NCI-H226 (cell line): ENCODE results near the gene STX8.

Source experiments
- DNase-seq: peaks from one replicate; pipeline ENCODE4 v3.0.0-alpha.2; 2015

STX8 gene

DNA sequence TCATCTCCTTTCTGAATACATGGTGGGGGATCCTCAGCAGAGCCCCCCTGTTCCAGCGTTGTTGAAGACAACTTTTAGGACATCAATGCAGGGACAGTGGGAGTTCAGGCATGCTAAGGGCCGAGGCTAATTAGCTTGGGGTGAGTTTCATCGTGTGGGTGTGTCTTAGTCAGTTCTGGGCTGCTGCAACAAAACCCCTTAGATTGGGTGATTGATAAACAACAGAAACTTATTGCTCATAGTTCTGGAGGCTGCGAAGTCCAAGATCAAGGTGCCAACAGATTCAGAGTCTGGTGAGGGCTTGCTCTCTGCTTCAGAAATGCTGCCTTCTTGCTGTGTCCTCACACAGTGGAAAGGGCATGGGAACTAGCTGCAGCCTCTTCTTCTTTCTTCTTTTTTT is 340.3 kb downstream of the STX8 start:
- DNase-seq, result no peak

DNA sequence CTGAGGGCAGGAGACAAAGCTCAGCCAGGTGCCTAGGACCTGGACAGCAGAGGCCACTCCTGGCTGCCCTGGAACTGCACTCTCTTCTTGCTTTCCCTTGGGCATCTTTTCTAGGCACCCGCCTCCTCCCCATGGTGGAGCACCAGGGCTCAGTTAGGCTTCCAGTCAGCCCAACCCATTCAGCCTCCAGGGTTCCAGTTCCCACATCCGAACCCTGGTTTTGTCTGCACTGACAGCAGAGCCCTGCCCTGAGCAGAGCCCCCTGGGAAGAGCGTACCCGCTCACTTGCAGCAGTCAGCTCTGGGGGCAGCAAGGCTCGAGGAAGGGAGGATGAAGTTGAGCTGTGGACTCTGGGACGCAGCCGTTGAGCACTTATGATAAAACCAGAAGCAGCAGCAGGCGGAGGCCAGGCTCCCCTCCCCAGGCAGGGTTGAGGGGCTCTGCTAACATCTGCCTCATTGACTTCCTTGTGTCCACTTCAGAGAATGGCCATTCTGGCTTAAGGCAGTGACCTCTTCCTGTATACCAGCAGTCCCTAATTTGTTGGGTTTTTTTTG is 341.2 kb downstream of the STX8 start:
- DNase-seq, result no peak

DNA sequence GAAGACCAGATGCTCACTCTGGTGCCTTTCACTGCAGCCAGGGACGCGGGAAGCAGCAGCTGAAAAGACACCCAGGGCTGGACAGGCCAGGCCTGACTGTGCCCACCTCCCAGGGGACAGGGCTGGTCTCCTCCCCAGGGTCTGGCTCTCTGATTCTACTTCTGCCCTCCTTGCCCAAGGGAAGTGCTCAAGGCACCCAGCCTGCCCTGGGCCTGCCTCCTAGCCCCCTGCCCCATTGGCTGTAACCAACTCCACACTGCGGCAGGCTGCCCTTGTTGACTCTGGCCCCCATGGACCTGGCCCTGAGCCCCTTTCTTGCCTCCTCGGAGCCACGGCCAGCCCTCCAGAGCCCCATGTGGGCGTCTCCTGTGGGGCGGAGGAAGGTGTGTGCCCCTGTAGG is 341.9 kb downstream of the STX8 start:
- DNase-seq, result no peak

DNA sequence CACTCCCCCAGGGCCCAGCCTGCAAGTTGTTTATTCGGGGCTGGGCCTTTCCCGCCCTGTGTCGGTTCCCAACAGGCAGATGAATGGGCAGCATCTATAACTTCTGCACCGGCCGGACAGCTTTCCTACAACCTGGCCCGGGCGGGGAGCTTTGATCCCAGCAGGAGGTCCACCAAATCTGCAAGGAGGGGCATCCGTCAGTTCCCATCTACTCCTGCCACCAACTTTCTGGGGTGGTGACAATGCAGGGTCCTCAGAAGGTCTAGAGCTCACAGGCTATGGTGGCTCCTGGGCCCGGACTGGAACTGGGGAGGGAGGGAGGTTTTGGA is 342.4 kb downstream of the STX8 start:
- DNase-seq, result no peak

DNA sequence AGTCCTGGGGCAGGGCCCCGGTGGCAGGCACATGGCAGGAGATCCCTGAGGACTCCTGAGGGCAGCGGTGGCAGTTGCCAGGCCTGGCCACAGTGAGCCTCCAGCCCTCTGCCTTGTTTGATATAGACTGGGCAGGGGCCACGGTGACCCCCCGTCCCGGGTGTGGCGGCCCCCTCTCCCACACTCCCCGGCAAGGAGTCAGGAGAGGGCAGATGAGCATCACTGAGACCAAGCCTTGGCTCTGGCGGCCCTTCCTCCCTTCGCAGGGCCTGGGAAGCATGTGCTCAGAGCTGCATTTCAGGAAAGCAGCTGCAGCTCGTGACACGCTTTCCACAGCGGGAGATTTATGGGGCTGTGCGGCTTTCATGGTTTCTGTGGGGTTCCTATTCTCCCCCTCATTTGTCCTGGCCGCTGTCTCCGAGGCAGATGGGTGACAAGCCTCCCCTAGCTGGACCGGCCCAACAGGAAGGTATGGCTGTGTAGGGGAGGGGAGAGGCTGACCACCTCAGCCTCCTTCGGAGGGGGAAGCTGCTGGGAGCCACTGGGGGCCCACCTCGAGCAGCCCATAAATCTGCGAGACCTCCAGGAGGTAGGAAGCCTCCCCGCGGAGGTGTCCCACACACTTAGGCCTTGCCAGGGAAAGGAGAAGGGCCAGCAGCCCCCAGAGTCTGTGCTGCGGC is 342.9 kb downstream of the STX8 start:
- no peak for DNase-seq

DNA sequence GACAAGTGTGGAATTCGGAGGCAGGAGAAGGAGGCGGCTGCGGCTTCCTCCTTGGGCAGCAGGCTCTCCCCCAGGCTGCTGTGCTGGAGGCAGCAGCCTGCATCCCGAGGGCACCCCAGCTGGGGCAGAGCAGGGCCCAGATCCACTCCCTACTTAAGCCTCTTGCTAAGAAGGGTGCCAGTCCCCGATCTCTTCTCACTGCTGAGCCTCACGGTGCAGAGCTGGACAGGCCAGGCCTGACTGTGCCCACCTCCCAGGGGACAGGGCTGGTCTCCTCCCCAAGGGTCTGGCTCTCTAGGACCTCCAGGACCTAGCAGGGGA is 343.5 kb downstream of the STX8 start:
- no peak for DNase-seq

DNA sequence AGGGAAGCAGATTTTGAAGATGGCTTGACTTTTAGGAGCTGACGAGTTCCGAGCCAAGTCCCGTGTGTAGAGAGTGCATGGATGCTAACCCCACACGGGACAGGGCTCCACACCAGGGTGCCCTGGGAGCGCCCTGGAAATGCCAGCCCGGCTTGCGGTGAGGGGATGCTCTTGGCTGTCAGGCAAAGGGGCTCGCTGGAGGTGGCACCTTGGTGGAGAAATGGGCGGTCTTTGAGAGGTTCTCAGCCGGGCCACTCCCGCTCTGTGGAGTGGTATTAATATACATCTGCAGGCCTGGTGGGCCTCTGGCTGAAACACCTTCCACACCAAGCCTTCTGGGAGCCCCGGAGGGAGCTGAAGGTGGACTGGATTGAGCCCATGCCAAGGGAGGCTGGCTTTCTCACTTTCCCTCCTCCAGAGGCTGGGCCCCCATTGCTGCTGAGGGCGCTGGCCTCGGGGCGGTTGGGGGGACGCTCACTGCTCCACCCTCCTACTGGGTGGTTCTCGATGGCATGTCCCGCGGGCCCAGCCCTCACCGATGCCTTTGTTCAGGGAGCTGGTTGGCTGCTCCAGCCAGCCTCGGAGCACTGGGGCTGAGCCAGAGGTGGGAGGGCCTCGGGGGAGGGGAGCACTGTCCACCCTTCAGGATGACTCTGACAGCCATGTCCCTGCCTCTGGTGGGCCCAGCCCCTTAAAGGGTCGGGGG is 344.0 kb downstream of the STX8 start:
- no peak for DNase-seq

DNA sequence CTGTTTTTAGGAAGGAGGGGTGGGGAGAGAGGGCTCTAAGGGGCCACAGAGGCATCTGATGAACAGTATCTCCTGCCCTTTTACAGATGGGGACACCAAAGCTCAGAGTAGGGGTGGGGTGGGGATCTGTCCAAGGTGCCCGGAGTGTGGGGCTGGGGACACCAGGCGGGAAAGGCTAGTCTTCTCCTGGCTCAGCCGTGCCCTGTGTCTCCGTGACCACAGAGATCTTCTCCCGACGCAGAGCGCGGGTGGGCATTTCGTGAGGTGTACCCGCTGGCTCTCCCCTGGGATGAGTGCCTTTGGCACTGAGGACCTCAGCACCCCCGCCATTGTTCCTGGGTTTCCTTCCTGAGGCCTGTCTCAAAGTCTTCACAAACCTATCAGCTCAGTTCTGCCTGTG is 344.8 kb downstream of the STX8 start:
- no peak for DNase-seq

DNA sequence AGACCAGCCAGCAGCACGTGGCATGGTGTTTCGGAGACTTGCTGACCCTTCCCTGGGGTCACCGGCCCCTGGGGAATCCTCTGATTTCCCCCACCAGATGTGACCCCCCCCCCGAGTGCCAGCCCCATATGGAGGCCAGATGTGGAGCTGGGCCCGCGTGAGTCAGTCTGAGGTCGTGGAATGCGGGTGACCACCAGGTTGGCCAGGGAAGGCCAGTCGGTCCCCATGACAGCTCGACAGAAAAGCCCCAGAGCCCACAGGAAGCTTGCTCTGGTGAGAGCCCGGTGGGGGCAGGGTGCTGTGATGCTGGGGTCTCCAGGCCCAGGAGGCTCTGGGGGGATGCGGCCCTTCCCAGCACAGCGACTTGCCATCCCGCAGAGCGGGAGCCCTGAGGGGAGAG is 345.3 kb downstream of the STX8 start:
- DNase-seq, result no peak

DNA sequence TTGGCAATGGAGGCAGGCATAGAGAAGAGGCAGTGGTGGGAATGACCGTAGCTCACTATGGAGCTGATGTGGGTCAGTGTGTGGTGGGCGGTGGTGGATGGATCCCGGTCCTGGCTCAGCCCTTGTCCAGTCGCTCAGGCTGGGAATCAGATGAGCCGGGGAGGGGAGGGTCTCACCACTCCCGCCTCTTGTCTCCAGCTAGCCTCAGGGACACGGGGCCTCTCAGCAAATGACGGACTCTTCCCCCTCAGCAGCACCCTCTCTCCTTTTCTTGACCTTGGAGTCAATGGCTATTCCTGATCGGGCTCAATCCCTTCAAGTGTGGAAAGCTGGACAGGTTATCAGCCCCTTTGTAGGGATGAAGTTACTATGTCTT is 345.8 kb downstream of the STX8 start:
- no peak for DNase-seq

DNA sequence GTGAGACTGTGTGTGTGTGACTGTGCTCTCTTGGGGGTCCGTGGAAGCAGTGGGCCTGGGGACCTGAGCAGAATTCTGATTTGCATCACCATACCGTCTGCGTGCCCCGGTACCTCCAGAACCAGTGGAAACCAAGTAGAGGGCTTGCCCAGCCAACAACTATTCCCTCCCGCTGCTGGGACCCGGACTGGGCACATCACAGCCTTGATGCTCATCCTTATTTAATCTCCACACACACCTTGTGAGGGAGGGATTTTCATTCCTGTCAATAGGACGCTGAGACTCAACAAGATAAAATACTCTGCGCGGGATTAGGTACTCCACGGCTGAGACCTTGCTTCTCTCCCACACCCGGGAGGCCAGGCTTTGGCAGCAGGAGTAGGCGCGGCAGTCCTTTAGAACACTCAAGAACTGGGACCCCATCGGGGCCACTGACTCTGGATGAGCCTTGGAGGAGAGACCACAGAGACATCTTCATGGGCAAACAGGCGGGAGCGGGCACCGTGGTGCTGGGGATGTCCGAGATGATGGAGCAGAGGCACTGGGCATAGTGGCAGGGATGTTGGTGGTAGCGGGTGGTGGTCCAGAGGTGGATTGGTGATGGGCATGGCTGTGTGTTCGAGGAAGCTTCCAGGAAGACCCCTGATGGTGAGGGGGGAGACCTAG is 346.3 kb downstream of the STX8 start:
- no peak for DNase-seq

DNA sequence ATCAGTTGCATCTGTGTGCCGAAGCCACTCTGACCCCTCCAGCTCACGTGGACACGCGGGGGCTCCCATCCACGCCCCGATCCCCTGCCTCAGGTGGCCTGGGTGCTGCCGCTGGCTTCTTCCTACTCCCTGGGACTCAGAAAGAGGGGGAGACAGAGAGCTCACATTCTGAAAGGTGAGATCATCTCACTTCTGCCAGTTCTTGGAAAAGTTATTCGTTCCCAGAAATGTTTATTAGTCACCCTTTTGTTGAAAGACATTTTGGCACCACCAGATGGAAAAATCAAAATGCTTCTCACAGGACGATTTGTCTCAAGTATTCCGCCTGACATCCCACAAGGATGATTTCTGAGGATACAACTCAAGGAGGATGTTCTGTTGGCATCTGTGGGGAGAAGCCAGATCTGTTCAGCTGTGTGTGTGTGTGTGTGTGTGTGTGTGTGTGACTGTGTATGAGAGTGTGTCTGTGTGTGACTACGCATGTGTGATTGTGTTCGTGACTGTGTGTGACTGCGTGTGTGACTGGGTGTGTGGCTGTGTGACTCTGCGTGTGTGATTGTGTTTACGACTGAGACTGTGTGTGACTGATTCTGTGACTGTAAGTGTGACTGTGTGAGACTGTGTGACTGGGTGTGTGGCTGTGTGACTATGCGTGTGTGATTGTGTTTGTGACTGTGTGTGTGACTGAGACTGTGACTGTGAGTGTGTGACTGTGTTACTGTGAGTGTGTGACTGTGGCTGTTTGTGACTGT is 347.0 kb downstream of the STX8 start:
- DNase-seq, result peak; percentile 84

DNA sequence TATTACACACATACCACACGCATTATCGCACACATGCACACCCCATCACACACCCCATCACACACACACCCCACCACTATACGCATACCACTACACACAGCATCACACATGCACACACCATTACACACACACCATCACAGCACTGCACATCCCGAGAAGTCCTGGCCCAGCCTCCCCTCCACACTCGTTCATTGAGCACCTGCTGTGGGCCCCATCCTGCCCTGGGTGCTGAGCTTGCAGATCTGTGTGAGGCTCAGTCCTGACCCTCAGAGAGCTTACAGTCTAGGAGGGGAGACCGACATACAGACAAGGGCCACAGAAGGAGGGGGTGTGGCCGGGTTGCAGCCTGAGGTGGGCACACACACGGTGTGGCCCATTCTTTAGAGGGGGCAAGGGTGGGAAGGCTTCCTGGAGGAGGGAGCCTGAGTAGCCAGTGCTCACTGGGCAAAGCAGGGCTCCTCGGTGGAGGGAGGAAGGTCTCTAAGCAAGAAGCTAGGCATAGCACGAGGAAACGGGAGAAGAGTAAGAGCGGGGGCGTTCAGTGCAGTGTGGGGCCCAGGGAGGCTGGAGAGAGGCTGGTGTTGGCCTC is 347.7 kb downstream of the STX8 start:
- no peak for DNase-seq

DNA sequence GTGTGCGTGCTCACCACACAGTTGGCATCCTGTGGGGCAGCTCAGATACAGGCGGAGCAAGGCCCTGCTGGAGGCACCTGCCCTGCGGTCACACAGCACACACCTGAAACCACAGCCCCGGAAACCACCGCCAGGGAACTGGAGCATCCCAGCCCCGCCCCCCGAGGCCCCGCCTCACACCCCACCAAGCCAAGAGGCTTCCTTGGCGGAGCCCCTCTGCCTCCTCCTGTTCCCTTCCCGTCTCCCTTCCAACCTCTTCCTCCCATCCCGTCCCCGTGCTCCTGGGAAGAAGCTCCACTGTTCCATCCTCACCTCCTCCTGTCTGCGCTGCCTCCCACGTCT is 348.9 kb downstream of the STX8 start:
- no peak for DNase-seq

DNA sequence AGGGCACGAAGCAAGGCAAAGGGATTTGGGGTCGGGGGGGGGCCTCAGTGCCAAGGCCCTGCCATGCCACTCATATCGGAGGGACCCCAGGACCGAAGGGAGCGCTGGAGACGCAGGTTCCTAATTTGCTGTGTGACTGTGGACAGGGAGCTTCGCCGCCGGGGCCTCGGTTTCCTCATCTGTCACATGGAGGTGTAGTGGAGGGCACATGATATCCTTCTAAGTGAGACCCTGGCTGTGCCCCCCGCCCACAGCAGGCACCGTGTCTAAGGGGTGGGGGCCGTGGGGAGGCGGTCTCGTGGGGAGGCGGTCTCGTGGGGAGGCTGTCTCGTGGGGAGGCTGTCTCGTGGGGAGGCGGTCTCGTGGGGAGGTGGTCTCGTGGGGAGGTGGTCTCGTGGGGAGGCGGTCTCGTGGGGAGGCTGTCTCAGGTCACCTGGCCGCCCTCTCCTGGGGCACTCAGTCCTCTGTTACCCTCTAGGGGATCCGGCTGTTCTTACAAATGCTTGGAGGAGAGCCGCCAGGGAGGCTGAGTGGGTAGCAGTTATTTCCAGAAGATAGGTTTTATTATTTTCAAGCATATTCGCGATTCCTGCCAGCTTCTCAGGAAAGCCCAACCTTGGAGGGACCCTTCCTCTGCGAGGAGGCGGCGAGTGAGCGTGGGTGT is 349.4 kb downstream of the STX8 start:
- DNase-seq, result no peak

DNA sequence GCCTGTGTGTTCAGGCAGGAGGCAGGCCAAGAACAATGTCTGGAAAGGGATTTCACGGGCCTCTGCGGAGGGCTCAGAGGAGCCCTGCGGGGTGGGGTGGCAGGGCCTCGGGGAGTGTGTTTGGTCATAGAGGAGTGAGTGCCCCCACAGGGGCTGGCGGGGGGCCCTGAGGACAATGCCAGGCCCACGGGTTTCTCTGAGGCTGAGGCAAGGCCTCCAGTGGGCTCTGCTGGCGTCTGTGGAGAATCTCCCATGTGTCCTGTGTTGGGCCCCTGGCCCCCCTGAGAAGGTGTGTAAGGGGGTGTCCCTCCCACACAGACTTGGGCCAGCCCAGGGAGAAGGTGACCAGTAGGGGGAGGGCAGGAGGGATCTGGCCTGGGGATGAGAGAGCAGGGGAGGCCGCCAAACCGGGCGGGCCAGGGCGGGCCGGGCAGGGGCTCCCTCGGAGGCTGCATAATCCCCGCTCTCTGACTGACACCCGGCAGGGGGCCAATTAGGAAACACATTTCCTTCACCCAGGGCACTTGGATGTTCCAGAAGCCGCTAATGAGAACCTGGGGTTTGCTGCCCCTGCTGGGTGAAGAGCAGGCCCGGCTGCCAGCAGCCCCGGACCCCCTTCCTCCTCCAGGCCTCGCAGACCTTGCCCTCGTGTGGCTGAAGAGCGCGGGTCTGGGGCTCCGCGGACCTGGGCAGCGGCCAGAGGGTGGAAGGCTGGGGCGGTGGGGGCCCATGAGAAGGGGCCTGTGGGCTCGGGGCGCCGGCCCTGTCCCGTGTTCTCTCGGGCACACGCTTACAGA is 350.1 kb downstream of the STX8 start:
- no peak for DNase-seq

DNA sequence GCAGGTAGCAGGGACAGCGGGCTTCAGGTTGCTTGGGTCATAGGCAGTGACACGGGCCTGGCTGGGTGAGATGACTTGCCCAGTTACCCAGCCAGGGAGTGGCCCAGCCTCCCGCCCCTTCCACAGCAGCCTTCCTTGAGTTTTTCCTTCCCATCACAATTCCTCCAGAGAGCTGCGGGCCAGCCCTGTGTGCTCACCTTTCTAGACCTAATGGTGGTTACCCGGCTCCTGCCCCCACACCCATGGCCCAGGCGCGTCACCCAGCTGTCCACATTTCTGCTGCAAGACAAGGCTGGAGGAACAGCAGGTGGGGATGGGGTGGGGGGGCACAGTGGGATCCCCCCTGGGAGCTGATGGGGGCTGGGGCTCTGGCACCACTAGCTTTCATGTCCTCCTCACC is 351.1 kb downstream of the STX8 start:
- DNase-seq, result no peak

DNA sequence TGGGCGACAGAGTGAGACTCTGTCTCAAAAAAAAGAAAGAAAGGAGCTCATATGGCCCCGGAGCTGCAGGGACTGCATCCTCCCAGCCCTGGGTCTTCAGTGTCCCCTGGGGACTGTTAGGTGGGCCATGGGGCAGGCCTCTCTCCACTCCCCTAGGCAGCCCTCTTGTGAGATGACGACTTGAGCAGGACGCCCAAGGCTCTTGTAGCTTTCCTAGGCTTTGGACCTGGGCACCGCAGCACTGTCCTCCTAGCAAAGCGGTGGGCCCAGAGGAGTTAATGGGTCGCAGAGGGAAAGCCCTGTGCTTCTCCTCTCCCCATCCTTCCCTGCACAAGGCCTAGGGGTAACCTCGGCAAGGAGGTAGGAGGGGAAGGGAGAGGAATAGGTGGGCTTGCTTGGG is 352.1 kb downstream of the STX8 start:
- no peak for DNase-seq

DNA sequence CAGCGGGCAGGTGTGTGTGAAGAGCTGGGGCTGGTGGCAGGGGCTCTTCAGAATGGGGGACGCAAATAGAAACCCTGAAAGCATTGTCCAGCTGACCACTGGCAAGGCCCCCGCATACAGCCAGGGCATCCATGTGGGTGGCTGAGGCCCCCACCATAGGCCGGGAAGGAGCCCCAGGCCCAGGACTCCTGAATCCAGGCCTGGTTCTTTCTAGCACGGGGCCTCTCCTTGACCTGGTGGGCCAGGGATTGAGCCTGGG is 353.8 kb downstream of the STX8 start:
- DNase-seq, result no peak

DNA sequence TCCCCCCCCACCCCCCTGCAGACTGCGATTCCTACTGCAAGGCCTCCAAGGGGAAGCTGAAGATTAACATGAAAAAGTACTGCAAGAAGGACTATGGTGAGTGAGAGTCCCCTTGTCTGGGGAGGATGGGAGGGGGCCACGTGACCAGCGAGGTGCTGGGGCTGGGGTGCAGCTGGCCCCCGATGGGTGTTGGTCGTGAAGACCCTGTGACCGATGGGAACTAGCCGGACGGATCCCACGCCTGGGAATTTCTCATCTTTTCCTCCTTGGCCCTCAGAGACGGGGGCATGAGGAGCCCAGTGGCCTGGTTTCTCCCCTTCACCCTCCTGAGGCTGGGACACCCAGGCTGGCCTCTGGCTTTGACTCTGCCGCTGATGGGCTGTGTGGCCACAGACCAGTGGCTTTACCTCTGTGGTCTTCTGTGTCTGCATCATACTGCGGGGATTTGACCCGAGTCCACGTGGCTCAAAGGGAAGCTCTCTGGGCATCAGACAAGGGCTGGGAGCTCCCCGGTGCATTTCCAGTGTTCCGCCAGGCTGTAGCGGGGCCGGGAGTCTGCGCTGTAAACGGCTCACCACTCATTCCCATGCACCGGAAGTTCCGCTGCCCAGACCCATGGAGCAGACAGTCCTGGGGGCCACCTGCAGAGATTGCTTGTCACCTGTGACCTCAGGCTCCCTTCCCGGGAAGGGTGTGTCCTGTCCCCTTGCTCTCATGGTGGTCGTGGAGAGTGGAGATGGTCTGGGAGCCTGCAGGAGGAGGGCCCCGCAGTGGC is 354.3 kb downstream of the STX8 start:
- no peak for DNase-seq

DNA sequence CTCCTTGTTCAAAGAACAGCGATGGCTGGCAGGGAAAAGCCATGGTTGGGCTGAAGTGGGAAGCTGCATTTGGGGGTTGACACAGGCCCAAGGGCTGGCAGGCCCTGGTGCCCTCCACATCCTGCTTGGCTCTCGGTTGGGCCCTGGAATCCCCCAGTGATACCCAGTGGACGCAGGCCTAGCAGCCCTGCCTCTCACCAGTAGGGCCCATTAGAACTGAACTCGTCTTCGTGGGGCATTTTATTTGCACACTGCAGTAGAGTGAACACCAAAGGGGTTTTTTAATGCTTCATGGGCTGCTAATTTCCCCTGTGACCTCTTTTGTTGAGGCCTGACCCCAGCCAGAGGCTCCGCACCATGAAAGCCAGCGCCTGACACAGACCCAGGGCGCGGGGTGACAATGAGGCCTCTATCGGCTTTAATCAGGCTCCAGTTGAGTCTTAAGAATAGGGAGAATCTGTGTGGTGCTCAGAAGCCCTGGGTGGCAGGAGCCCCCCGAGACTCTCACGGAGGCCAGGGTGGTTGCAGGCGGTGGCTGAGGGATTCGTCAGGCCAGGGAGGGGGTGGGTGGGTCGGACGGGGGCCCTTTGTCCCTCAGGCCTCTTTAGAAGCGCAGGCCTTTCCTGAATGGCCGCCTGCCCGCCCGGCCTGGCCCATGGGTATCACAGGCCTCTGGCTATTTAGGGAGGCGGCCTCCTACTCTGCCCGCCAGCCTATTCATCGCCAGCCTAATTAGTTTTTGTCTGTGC is 355.0 kb downstream of the STX8 start:
- no peak for DNase-seq
